NB4 (cell line): ENCODE measurements around the gene CRISPLD2.

Experiments used
- CTCF ChIP-seq: IDR thresholded peaks from one replicate; pipeline ENCODE4 v1.5.1; 2012; ENCODE audit warnings: low read depth, low read length
- MAX ChIP-seq: IDR thresholded peaks from 2 replicates; pipeline ENCODE4 v1.6.1; 2011; ENCODE audit warnings: low read depth, low read length
- POLR2A ChIP-seq: IDR thresholded peaks from 2 replicates; pipeline ENCODE4 v1.6.1; 2011; ENCODE audit warnings: mild to moderate bottlenecking; ENCODE audit not compliant: insufficient read length; ENCODE audit errors: extremely low read depth

GRCh38 chr16:84957192-84957591 is 137.4 kb downstream of the CRISPLD2 start:
- TF ChIP-seq CTCF = no peak
- no peak for TF ChIP-seq POLR2A
- no peak for TF ChIP-seq MAX
